BE2C (cell line): ENCODE data around the gene RSPH6A.

ENCODE experiments used
- DNase-seq: peaks from one replicate; pipeline ENCODE4 v3.0.0-alpha.2; 2020
- H3K27me3 ChIP-seq: fragments of 250-450 bp; sonication (Bioruptor Pico); 2 replicates; pipeline ENCODE4 v1.5.1; 2020; ENCODE audit warnings: mild to moderate bottlenecking
- H3K36me3 ChIP-seq: fragments of 250-450 bp; sonication (Bioruptor Pico); 2 replicates; pipeline ENCODE4 v1.5.1; 2020; ENCODE audit warnings: mild to moderate bottlenecking
- H3K4me1 ChIP-seq: fragments of 250-450 bp; sonication (Bioruptor Pico); 2 replicates; pipeline ENCODE4 v1.5.1; 2020
- H3K4me3 ChIP-seq: 2 replicates; pipeline ENCODE4 v1.5.1; 2011; ENCODE audit warnings: low read depth, low read length
- H3K9me3 ChIP-seq: fragments of 250-450 bp; sonication (Bioruptor Pico); 2 replicates; pipeline ENCODE4 v1.5.1; 2020
- CTCF ChIP-seq: IDR thresholded peaks from 2 replicates; pipeline ENCODE4 v1.5.1; 2012; ENCODE audit warnings: mild to moderate bottlenecking, low read depth, low read length

The RSPH6A gene

GRCh38 chr19:45764945-45765701 lies 50.0 kb downstream of the RSPH6A start:
- Histone ChIP-seq H3K36me3 (no peaks in the 10 kb centered on the region), H3K9me3 (no peaks in the 10 kb centered on the region), H3K27me3 (peaks cover 22% of the 10 kb centered on the region), H3K4me1 (no peaks in the 10 kb centered on the region), H3K4me3 (no peak overlapping the region)
- no peak for TF ChIP-seq CTCF
- DNase-seq, result no peak

DNA sequence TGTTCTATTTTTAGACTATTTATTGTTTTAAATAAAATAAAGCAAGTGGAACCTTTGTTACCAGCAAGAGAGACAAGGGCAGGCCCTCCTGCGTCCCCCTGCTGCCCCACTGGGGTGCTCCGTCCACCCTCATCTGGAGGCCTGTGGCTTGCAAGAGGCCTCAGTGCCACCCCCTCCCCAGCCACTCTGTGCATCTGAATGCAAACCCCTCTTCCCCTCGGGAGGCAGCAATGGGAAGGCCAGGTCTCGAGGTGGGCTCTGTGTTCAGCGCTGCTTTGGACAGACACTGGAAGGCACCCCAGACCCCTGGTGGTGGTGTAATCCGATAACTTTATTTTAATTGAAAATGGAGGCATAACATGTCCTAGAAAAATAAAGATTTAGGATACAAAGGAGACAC lies 50.6 kb downstream of the RSPH6A start:
- Histone ChIP-seq H3K9me3 (no peaks in the 10 kb centered on the region), H3K36me3 (no peaks in the 10 kb centered on the region), H3K27me3 (peaks cover 22% of the 10 kb centered on the region), H3K4me3 (no peak overlapping the region), H3K4me1 (no peaks in the 10 kb centered on the region)
- no peak for TF ChIP-seq CTCF
- DNase-seq, result no peak

- Histone ChIP-seq H3K36me3 (no peaks in the 10 kb centered on the region), H3K27me3 (peaks cover 22% of the 10 kb centered on the region), H3K4me3 (no peak overlapping the region), H3K4me1 (no peaks in the 10 kb centered on the region), H3K9me3 (no peaks in the 10 kb centered on the region)
- no peak for DNase-seq
- TF ChIP-seq CTCF, result no peak
These were observed 51.3 kb downstream of the RSPH6A start for GRCh38 chr19:45763691-45764294.

DNA sequence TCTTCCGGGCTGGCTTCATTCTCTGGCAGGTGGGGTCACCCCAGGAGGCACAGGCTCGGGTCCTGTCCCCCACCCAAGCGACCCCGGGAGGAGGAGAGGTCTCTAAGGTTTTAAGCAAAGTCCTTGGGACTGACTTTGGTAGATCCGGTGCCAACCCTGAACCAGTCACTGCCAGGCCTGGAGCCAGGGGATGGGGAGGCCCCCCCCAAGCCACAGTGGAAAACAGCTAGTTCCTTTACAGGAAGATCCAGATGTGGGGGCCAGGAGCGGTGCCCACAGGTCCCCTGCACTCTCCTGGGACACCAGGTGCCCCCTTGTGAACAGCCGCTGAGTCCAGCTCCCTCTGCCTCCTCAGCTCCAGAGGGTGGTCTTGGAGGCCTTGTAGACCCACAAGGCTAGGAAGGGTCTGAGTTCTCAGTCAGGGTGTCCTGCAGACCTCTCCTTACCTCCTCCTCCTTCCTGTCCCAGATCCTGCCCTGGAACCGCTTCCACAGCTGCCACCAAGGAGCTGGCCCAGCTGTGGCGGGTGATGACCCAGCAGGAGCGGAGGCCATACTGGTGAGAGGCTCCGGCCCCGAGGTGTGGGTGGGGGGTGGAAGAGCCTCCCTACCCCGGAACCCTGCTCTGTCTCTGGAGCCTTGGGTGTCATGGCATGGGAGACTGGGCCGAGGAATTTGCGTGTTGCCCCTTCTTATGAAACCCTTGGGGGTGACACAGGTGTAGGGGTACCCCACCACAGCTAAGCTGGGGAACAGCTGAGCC lies 52.1 kb downstream of the RSPH6A start:
- no peak overlapping the region for H3K4me3 ChIP-seq
- DNase-seq, result no peak
- peaks cover 18% of the 10 kb centered on the region for H3K27me3 ChIP-seq
- no peaks in the 10 kb centered on the region for H3K36me3 ChIP-seq
- H3K9me3 ChIP-seq, result no peaks in the 10 kb centered on the region
- no peaks in the 10 kb centered on the region for H3K4me1 ChIP-seq
- TF ChIP-seq CTCF, result no peak

- Histone ChIP-seq H3K27me3 (peaks cover 5% of the 10 kb centered on the region; the same call in 1 of the 2 replicates), H3K9me3 (no peaks in the 10 kb centered on the region), H3K36me3 (no peaks in the 10 kb centered on the region), H3K4me3 (no peak overlapping the region), H3K4me1 (no peaks in the 10 kb centered on the region)
- no peak for DNase-seq
- TF ChIP-seq CTCF, result no peak
These were observed 53.4 kb downstream of the RSPH6A start for GRCh38 chr19:45761714-45762113.
